Smooth muscle cell (in vitro differentiated cells): ENCODE data around the gene PABPC1L. TPM values are rescaled to one million over a fixed set of nuclear protein-coding genes. Genes with fewer than 3 reads are reported as not detected.

ENCODE experiments used
- DNase-seq: peaks from one replicate; lab custom pipeline; 2025; ENCODE audit not compliant: unreplicated experiment; lab: John Stamatoyannopoulos, UW
- H2AFZ ChIP-seq: fragments of 200-600 bp; sonication (generic); 2 replicates; pipeline ENCODE4 v1.6.0; 2016; ENCODE audit warnings: antibody characterized with exemption, low read depth, mild to moderate bottlenecking
- H3F3A ChIP-seq: fragments of 200-600 bp; sonication (generic); 2 replicates; pipeline ENCODE4 v1.6.0; 2017; ENCODE audit warnings: antibody characterized with exemption, low read depth
- H3K27ac ChIP-seq: fragments of 200-600 bp; sonication (generic); 2 replicates; pipeline ENCODE4 v1.5.1; 2016; ENCODE audit warnings: low read depth, mild to moderate bottlenecking
- H3K27me3 ChIP-seq: fragments of 200-600 bp; sonication (generic); 2 replicates; pipeline ENCODE4 v1.6.1; 2016; ENCODE audit warnings: low read depth, mild to moderate bottlenecking
- H3K36me3 ChIP-seq: fragments of 200-600 bp; sonication (generic); 2 replicates; pipeline ENCODE4 v1.5.1; 2016; ENCODE audit warnings: low read depth
- H3K4me1 ChIP-seq: fragments of 200-600 bp; sonication (generic); 2 replicates; pipeline ENCODE4 v1.5.1; 2016; ENCODE audit warnings: low read depth
- H3K4me2 ChIP-seq: fragments of 200-600 bp; sonication (generic); 2 replicates; pipeline ENCODE4 v1.6.0; 2016; ENCODE audit warnings: mild to moderate bottlenecking
- H3K4me3 ChIP-seq: fragments of 200-600 bp; sonication (generic); 2 replicates; pipeline ENCODE4 v1.5.1; 2016; ENCODE audit warnings: mild to moderate bottlenecking
- H3K79me2 ChIP-seq: fragments of 200-600 bp; sonication (generic); 2 replicates; pipeline ENCODE4 v1.6.0; 2016; ENCODE audit warnings: low read depth, mild to moderate bottlenecking
- H3K9ac ChIP-seq: fragments of 200-600 bp; sonication (generic); 2 replicates; pipeline ENCODE4 v1.6.0; 2016; ENCODE audit warnings: low read depth
- H3K9me3 ChIP-seq: fragments of 200-600 bp; sonication (generic); replicated peaks from 2 replicates; pipeline ENCODE4 v1.5.1; 2016; ENCODE audit warnings: low read depth
- H4K20me1 ChIP-seq: fragments of 200-600 bp; sonication (generic); 2 replicates; pipeline ENCODE4 v1.6.0; 2016; ENCODE audit warnings: low read depth
- WGBS: methylation state at CpG from one replicate; pipeline ENCODE4 v1.1.7; 2016; ENCODE audit warnings: low lambda C conversion rate; 5-methylcytosine and 5-hydroxymethylcytosine counted together
- polyA plus RNA-seq: library from polyadenylated mRNA; unstranded; fragments of >200 nt; fragmentation: Nextera tagmentation; extraction: Ambion mirVana; gene quantifications from 2 replicates; pipeline ENCODE4 v1.2.1, GENCODE V29; 2016
- total RNA-seq: library from RNA; depleted of rRNA; stranded (reverse); fragments of >200 nt; gene quantifications from 2 replicates; pipeline ENCODE4 v1.2.3, GENCODE V29; 2014
- TF ChIP-seq, protein P1 (sequence below): fragments of 200-600 bp; sonication (generic); IDR thresholded peaks from 2 replicates; pipeline ENCODE4 v1.5.1; 2017; ENCODE audit warnings: borderline replicate concordance, mild to moderate bottlenecking, antibody characterized with exemption; ENCODE audit not compliant: insufficient read depth, poor library complexity, severe bottlenecking

The PABPC1L gene
- total and polyA plus RNA-seq, 2 experiments from 2014 or later, result 8.9 to 12.3 TPM

GRCh38 chr20:44948107-44948506 lies 38.2 kb downstream of the PABPC1L start:
- 95% methylated on average over 5 of the region's 5 CpGs for WGBS
- Histone ChIP-seq H4K20me1 (peaks cover 13% of the 10 kb centered on the region), H3K4me2 (no peak overlapping the region), H3K9ac (no peak overlapping the region), H3K36me3 (peaks cover 2% of the 10 kb centered on the region), H3K4me1 (no peaks in the 10 kb centered on the region), H3K9me3 (no peaks in the 10 kb centered on the region), H3K27me3 (no peaks in the 10 kb centered on the region), H2AFZ (no peak overlapping the region), H3K27ac (no peak overlapping the region), H3K4me3 (no peak overlapping the region), H3F3A (peaks cover 6% of the 10 kb centered on the region), H3K79me2 (no peaks in the 10 kb centered on the region)
- TF ChIP-seq, protein P1, sequence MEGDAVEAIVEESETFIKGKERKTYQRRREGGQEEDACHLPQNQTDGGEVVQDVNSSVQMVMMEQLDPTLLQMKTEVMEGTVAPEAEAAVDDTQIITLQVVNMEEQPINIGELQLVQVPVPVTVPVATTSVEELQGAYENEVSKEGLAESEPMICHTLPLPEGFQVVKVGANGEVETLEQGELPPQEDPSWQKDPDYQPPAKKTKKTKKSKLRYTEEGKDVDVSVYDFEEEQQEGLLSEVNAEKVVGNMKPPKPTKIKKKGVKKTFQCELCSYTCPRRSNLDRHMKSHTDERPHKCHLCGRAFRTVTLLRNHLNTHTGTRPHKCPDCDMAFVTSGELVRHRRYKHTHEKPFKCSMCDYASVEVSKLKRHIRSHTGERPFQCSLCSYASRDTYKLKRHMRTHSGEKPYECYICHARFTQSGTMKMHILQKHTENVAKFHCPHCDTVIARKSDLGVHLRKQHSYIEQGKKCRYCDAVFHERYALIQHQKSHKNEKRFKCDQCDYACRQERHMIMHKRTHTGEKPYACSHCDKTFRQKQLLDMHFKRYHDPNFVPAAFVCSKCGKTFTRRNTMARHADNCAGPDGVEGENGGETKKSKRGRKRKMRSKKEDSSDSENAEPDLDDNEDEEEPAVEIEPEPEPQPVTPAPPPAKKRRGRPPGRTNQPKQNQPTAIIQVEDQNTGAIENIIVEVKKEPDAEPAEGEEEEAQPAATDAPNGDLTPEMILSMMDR, result no peak
- no peak for DNase-seq

- WGBS, result 100% methylated on average over 2 of the region's 2 CpGs
- Histone ChIP-seq H3K79me2 (no peaks in the 10 kb centered on the region), H3F3A (peaks cover 5% of the 10 kb centered on the region), H3K9ac (no peak overlapping the region), H3K4me1 (no peaks in the 10 kb centered on the region), H3K36me3 (peaks cover 2% of the 10 kb centered on the region), H3K4me2 (no peak overlapping the region), H3K27ac (no peak overlapping the region), H2AFZ (no peak overlapping the region), H4K20me1 (peaks cover 13% of the 10 kb centered on the region), H3K4me3 (no peak overlapping the region), H3K9me3 (no peaks in the 10 kb centered on the region), H3K27me3 (no peaks in the 10 kb centered on the region)
- DNase-seq, result no peak
- TF ChIP-seq, protein P1, result no peak
These were observed 38.7 kb downstream of the PABPC1L start for GRCh38 chr20:44948513-44948912.

DNA sequence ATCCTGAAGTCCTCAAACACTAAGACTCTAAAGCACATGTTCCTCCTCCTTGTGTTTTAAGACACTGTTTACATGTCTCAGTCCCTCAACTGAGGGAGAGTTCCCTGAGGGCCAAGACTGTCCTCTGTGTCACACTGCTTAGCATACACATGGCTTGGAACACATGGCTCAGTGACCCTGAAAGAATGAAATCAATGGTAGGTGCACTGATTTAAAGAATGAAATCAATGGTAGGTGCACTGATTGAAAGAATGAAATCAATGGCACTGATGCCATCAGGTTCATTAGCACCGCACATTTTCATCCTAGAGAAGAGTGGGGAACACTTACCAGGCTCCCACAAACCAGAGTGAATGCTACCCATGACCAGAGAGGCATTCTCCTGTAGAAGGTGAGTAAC lies 40.5 kb downstream of the PABPC1L start:
- no peak overlapping the region for H3K9ac ChIP-seq
- no peak overlapping the region for H3K4me3 ChIP-seq
- DNase-seq, result no peak
- H3K9me3 ChIP-seq, result no peaks in the 10 kb centered on the region
- no peaks in the 10 kb centered on the region for H3K4me1 ChIP-seq
- H3K27me3 ChIP-seq, result no peaks in the 10 kb centered on the region
- H3K27ac ChIP-seq, result no peak overlapping the region
- H4K20me1 ChIP-seq, result peaks cover 4% of the 10 kb centered on the region
- H2AFZ ChIP-seq, result no peak overlapping the region
- TF ChIP-seq, protein P1, result no peak
- WGBS, result 100% methylated on average over 1 of the region's 1 CpG
- no peaks in the 10 kb centered on the region for H3F3A ChIP-seq
- no peaks in the 10 kb centered on the region for H3K79me2 ChIP-seq
- peaks cover 8% of the 10 kb centered on the region for H3K36me3 ChIP-seq
- no peak overlapping the region for H3K4me2 ChIP-seq

- Histone ChIP-seq H3K4me2 (no peak overlapping the region), H3K27ac (no peak overlapping the region), H2AFZ (no peak overlapping the region), H4K20me1 (peaks cover 11% of the 10 kb centered on the region), H3K9me3 (no peaks in the 10 kb centered on the region), H3K4me1 (no peaks in the 10 kb centered on the region), H3K9ac (no peak overlapping the region), H3K27me3 (no peaks in the 10 kb centered on the region), H3K4me3 (no peak overlapping the region), H3F3A (no peaks in the 10 kb centered on the region), H3K36me3 (peaks cover 8% of the 10 kb centered on the region), H3K79me2 (peaks cover 11% of the 10 kb centered on the region)
- DNase-seq, result no peak
- WGBS, result 89% methylated on average over 1 of the region's 1 CpG
- TF ChIP-seq, protein P1, result no peak
These were observed 42.9 kb downstream of the PABPC1L start for GRCh38 chr20:44952731-44953130.
